SK-N-SH treated with all-trans-retinoic acid at 6 μM for 48 hours (cell line): ENCODE results near the gene UCKL1.
"Not testable (repeated sequence)": the region's sequence is repeated elsewhere in the genome, so short reads cannot be mapped to it uniquely, and the experiment has no call there.

Source experiments
- ATAC-seq: fragments of 200-7000 bp; cut with Tn5 transposase; 3 replicates; pipeline ENCODE4 v1.9.1; 2020; ENCODE audit warnings: mild to moderate bottlenecking, moderate library complexity
- ARNTL ChIP-seq: fragments of 450-650 bp; formaldehyde crosslinking; IDR thresholded peaks from 2 replicates; pipeline ENCODE4 v1.5.0; 2020; ENCODE audit warnings: low read depth, mild to moderate bottlenecking, moderate library complexity, borderline replicate concordance
- CSDC2 ChIP-seq: fragments of 250-450 bp; sonication (Bioruptor Pico); IDR thresholded peaks from 2 replicates; pipeline ENCODE4 v1.5.0; 2020; ENCODE audit warnings: mild to moderate bottlenecking, moderate library complexity
- ESRRG ChIP-seq: fragments of 250-450 bp; sonication (Bioruptor Pico); IDR thresholded peaks from 2 replicates; pipeline ENCODE4 v1.6.1; 2021; ENCODE audit warnings: mild to moderate bottlenecking
- GLIS3 ChIP-seq: fragments of 250-450 bp; sonication (Bioruptor Pico); IDR thresholded peaks from 2 replicates; pipeline ENCODE4 v1.5.0; 2020; ENCODE audit warnings: mild to moderate bottlenecking, moderate library complexity
- ISL1 ChIP-seq: fragments of 250-450 bp; sonication (Bioruptor Pico); IDR thresholded peaks from 2 replicates; pipeline ENCODE4 v2.1.2; 2022; ENCODE audit warnings: mild to moderate bottlenecking, moderate library complexity
- OSR1 ChIP-seq: fragments of 250-450 bp; sonication (Bioruptor Pico); IDR thresholded peaks from 2 replicates; pipeline ENCODE4 v1.8.0; 2022; ENCODE audit warnings: moderate library complexity, mild to moderate bottlenecking, inconsistent platforms
- PATZ1 ChIP-seq: fragments of 250-450 bp; sonication (Bioruptor Pico); IDR thresholded peaks from 2 replicates; pipeline ENCODE4 v1.8.0; 2020; ENCODE audit warnings: mild to moderate bottlenecking, moderate library complexity, borderline replicate concordance
- PPARA ChIP-seq: fragments of 250-450 bp; sonication (Bioruptor Pico); IDR thresholded peaks from 2 replicates; pipeline ENCODE4 v1.5.0; 2020; ENCODE audit warnings: mild to moderate bottlenecking, borderline replicate concordance
- RARB ChIP-seq: fragments of 250-450 bp; sonication (Bioruptor Pico); IDR thresholded peaks from 2 replicates; pipeline ENCODE4 v1.8.0; 2021; ENCODE audit warnings: mild to moderate bottlenecking, moderate library complexity
- SNAI2 ChIP-seq: fragments of 250-450 bp; sonication (Bioruptor Pico); IDR thresholded peaks from 2 replicates; pipeline ENCODE4 v1.5.0; 2020; ENCODE audit warnings: mild to moderate bottlenecking, moderate library complexity
- TCF4 ChIP-seq: fragments of 250-450 bp; sonication (Bioruptor Pico); IDR thresholded peaks from 2 replicates; pipeline ENCODE4 v1.8.0; 2021; ENCODE audit warnings: mild to moderate bottlenecking, moderate library complexity, borderline replicate concordance
- TOX ChIP-seq: fragments of 250-450 bp; sonication (Bioruptor Pico); IDR thresholded peaks from 2 replicates; pipeline ENCODE4 v1.8.0; 2021; ENCODE audit warnings: mild to moderate bottlenecking, moderate library complexity, borderline replicate concordance
- TSHZ2 ChIP-seq: fragments of 250-450 bp; sonication (Bioruptor Pico); IDR thresholded peaks from 2 replicates; pipeline ENCODE4 v1.5.0; 2020; ENCODE audit warnings: mild to moderate bottlenecking, moderate library complexity
- ZC3H10 ChIP-seq: fragments of 250-450 bp; sonication (Bioruptor Pico); IDR thresholded peaks from 2 replicates; pipeline ENCODE4 v1.5.1; 2021; ENCODE audit warnings: mild to moderate bottlenecking, moderate library complexity
- ZFP3 ChIP-seq: fragments of 250-450 bp; sonication (Bioruptor Pico); IDR thresholded peaks from 2 replicates; pipeline ENCODE4 v1.5.0; 2020; ENCODE audit warnings: mild to moderate bottlenecking, moderate library complexity
- ZFP30 ChIP-seq: fragments of 450-650 bp; formaldehyde crosslinking; IDR thresholded peaks from 2 replicates; pipeline ENCODE4 v1.5.0; 2022; ENCODE audit warnings: mild to moderate bottlenecking, moderate library complexity
- ZNF565 ChIP-seq: fragments of 450-650 bp; formaldehyde crosslinking; conservative IDR thresholded peaks from 2 replicates; pipeline ENCODE4 v1.5.0; 2020; ENCODE audit warnings: low read depth, mild to moderate bottlenecking, moderate library complexity
- ZNF70 ChIP-seq: fragments of 450-650 bp; formaldehyde crosslinking; IDR thresholded peaks from 2 replicates; pipeline ENCODE4 v1.5.0; 2020; ENCODE audit warnings: mild to moderate bottlenecking, moderate library complexity
- ZNF8 ChIP-seq: fragments of 450-650 bp; formaldehyde crosslinking; IDR thresholded peaks from 2 replicates; pipeline ENCODE4 v1.5.0; 2020; ENCODE audit warnings: mild to moderate bottlenecking, moderate library complexity
- TF ChIP-seq, protein P1 (sequence below): fragments of 250-450 bp; sonication (Bioruptor Pico); IDR thresholded peaks from 2 replicates; pipeline ENCODE4 v1.5.1; 2020; ENCODE audit warnings: low read depth, mild to moderate bottlenecking, moderate library complexity
- TF ChIP-seq, protein P2 (sequence below): fragments of 250-450 bp; sonication (Bioruptor Pico); IDR thresholded peaks from 2 replicates; pipeline ENCODE4 v1.5.1; 2021; ENCODE audit warnings: mild to moderate bottlenecking, moderate library complexity

Gene UCKL1

GRCh38 chr20:63962426-63963347 lies 6.5 kb upstream of the UCKL1 start:
- no peak for ATAC-seq
- TF ChIP-seq ISL1 (CRISPR knock-in tag) (no peak), ZNF70 (no peak), RARB (CRISPR knock-in tag) (no peak), OSR1 (CRISPR knock-in tag) (no peak), PPARA (CRISPR knock-in tag) (no peak), ZNF8 (CRISPR knock-in tag) (no peak), ARNTL (no peak), ZFP3 (CRISPR knock-in tag) (no peak), ZFP30 (CRISPR knock-in tag) (no peak), ZC3H10 (CRISPR knock-in tag) (no peak), ESRRG (CRISPR knock-in tag) (no peak), GLIS3 (CRISPR knock-in tag) (no peak), PATZ1 (CRISPR knock-in tag) (no peak), TOX (CRISPR knock-in tag) (no peak)
- TF ChIP-seq, protein P1, sequence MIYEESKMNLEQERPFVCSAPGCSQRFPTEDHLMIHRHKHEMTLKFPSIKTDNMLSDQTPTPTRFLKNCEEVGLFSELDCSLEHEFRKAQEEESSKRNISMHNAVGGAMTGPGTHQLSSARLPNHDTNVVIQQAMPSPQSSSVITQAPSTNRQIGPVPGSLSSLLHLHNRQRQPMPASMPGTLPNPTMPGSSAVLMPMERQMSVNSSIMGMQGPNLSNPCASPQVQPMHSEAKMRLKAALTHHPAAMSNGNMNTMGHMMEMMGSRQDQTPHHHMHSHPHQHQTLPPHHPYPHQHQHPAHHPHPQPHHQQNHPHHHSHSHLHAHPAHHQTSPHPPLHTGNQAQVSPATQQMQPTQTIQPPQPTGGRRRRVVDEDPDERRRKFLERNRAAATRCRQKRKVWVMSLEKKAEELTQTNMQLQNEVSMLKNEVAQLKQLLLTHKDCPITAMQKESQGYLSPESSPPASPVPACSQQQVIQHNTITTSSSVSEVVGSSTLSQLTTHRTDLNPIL (CRISPR knock-in tag): no peak
- TF ChIP-seq, protein P2, sequence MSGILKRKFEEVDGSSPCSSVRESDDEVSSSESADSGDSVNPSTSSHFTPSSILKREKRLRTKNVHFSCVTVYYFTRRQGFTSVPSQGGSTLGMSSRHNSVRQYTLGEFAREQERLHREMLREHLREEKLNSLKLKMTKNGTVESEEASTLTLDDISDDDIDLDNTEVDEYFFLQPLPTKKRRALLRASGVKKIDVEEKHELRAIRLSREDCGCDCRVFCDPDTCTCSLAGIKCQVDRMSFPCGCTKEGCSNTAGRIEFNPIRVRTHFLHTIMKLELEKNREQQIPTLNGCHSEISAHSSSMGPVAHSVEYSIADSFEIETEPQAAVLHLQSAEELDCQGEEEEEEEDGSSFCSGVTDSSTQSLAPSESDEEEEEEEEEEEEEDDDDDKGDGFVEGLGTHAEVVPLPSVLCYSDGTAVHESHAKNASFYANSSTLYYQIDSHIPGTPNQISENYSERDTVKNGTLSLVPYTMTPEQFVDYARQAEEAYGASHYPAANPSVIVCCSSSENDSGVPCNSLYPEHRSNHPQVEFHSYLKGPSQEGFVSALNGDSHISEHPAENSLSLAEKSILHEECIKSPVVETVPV (CRISPR knock-in tag): no peak

DNA sequence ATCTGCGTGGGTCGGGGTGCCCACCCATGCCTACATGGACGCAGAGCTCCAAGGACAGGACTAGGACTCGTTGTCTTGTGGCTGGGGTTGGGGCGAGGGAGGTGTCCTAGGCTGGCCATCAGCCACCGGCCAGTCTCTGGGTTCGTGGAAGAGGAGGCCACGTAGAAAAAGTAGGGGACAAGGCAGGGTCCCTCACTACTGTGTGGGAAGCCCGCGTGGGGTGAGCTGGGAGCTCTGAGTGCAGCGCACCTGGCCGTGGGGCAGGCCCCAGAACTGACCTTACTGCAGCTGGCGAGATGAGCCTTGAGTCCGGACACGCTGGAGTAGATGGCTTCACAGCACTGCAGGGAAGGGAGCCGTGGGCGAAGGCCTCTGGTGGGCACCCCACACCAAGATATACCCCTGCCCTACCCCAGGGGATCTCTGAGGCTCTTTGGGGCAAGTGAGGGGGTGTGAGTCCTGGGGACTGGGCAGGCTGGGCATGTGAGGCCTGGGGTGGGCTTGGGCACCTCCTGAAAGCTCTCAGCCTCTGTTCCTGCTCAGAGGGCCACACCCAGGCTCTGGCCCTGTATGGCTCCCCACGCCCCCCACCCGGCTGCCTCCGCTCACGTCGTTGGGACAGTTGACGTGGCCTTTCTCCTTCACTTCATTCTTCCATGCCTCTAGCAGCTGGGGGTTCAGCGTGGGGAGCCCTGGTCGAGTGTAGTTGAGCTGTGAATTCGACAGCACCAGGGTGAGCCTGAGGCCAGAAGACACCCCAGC lies 5.6 kb upstream of the UCKL1 start:
- no peak for TF ChIP-seq CSDC2
- TF ChIP-seq RARB (CRISPR knock-in tag): no peak
- no peak for TF ChIP-seq ZFP30 (CRISPR knock-in tag)
- no peak for TF ChIP-seq TSHZ2
- ATAC-seq: no peak

- not testable (repeated sequence) for ATAC-seq
Observed at GRCh38 chr20:63960654-63961621, 4.7 kb upstream of the UCKL1 start.

- ATAC-seq: no peak
- TF ChIP-seq ZC3H10 (CRISPR knock-in tag) (no peak), OSR1 (CRISPR knock-in tag) (no peak), SNAI2 (CRISPR knock-in tag) (no peak), TCF4 (no peak), ISL1 (CRISPR knock-in tag) (no peak), CSDC2 (no peak), ZFP30 (CRISPR knock-in tag) (no peak), PATZ1 (CRISPR knock-in tag) (no peak), ZNF8 (CRISPR knock-in tag) (no peak), ESRRG (CRISPR knock-in tag) (no peak), ARNTL (no peak), TOX (CRISPR knock-in tag) (no peak), ZNF565 (no peak), ZNF70 (no peak)
- TF ChIP-seq, protein P2 (CRISPR knock-in tag): no peak
Observed at GRCh38 chr20:63959699-63960075, 3.5 kb upstream of the UCKL1 start.
